HG03108 (cell line): ENCODE results near the gene PHF19.

Experiments
- ATAC-seq: cut with Tn5 transposase; IDR thresholded peaks from one replicate; pipeline ENCODE4 v1.9.1; 2021; ENCODE audit warnings: moderate library complexity; ENCODE audit not compliant: unreplicated experiment

PHF19 gene

DNA sequence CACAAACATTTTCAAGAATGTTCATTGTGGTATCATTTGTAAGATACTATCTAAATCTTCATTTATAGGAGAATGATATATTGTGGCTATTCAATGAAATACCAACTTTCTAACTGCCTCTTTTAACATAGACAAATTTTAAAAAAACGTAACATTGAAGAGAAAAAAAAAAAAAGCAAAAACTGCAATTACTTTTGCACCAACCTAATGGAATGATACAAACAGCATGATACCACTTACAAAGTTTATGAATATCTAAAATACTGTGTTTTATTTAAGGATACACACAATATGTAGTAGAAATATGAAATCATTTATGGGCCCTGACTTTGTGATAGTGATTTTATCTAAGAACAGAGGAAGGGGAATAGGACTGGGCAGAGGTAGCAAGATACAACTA lies 58.4 kb downstream of the PHF19 start:
- ATAC-seq: no peak

DNA sequence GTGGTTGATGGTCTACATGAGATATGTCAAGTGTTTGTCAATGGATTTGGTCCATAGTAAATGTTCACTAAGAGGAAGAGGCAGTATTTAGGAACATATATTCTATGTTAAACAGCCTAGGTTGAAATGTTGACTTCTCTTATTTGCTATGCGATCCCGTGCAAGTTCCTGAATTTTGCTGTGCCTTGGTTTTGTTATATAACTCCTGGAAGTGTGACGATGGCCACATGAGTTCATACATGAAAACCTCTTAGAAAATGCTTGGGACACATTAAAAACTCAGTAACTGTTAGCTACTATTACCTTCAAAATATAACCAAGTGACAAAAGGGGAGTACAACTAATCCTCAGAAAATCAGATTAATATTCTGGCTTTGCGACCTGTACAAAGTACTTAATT lies 61.9 kb downstream of the PHF19 start:
- no peak for ATAC-seq

DNA sequence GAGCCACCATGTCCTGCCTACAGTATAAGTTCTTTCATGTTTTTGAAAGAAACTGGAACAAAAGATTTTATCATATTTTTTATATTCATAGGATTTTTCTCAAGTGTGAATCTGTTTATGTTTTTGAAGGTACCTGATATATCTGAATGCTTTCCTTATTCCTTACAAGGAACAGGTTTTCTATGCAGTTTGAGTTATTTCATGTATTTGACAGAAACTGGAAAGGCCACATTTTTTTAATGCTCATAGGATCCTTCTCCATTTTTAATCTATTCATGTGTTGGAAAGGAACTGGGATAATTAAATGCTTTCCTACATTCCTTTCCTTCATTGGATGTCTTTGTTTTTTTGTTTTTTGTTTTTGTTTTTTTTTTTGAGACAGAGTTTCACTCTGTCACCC lies 68.1 kb downstream of the PHF19 start:
- ATAC-seq: no peak

DNA sequence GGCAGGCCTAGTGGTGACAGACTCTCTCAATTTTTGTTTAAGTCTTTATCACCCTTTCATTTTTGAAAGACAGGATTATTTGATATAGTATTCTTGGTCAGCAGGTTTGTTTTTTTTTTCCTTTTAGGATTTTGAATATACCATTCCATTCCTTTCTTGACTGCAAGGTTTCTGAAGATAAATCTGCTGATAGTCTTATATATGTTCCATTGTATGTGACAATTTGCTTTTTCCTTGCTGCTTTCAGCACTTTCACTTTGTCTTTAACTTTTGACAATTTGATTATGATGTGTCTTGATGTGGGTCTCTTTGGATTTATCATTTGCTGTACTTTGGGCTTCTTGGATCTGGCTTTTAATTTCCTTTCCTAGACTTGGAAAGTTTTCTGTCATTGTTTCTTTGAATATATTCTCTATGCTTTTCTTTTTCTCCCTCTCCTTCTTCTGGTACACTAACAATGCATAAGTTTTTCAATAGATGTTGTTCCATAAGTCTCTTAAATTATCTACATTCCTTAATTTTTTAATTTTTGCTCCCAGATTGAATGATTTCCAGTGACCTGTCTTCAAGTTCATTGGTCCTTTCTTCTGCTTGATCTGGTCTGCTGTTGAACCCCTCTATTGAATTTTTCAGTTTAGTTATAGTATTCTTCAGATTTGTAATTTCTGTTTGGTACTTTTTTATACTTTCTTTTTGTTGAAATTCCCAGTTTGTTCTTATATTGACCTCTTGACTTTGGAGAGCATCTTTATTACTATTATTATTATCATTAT lies 69.2 kb downstream of the PHF19 start:
- no peak for ATAC-seq
